Astrocyte of the cerebellum (primary cell): Measurements from ENCODE around the gene KLHL17.

Source experiments
- DNase-seq: peaks from one replicate; pipeline ENCODE4 v3.0.0-alpha.2; 2011; ENCODE audit warnings: low read depth
- H3K4me3 ChIP-seq: 2 replicates; pipeline ENCODE4 v1.5.1; 2011; ENCODE audit warnings: mild to moderate bottlenecking, low read depth, low read length, moderate library complexity
- in situ Hi-C: cut with HindIII; loops from 2 replicates; pipeline ENCODE4 v1.10.0; 2017; ENCODE audit warnings: low sequenced_read_pairs
- TF ChIP-seq, protein P1 (sequence below): IDR thresholded peaks from 2 replicates; pipeline ENCODE4 v1.5.1; 2012; ENCODE audit warnings: low read length, low read depth, moderate library complexity, mild to moderate bottlenecking; ENCODE audit errors: missing control alignments

Gene KLHL17

DNA sequence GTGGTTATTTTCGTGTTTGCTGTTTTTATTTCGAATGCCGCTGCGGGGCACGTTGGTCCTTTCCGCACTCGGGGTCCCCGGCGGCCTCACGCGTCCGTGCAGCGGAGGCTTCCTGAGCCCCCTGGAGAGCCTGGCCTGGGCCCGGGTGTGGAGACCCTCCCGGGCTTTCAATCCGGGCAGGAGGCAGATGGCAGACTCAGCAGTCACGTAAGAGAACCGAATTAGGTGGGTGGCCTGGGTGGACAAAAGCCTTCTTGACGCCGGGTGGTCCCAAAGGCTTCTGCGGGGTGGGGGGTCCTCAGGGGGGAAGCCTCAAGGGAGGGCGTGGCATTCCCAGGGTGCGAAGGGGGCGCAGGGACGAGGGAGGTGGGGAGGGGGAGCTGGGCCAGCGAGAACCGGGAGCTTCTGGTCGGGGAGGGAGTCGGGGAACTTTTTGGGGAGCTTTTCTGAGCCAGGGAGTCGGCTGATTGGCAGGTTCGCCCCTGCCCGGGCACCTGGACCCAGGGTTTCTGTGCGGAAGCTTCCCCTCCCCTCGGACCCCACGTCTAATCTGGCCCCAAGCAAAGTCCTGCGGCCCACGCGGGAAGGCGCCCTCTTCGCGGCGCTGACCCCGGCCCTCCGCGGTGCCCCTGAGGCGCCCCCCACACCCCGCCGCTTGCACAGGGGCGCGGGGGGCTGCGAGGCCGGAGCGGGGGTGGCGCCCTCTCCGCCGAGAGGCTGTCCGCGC lies 40.8 kb downstream of the KLHL17 start:
- peak overlapping the region; percentile 56 for H3K4me3 ChIP-seq
- in situ Hi-C loops: no loop called here
- DNase-seq: no peak
- TF ChIP-seq, protein P1, sequence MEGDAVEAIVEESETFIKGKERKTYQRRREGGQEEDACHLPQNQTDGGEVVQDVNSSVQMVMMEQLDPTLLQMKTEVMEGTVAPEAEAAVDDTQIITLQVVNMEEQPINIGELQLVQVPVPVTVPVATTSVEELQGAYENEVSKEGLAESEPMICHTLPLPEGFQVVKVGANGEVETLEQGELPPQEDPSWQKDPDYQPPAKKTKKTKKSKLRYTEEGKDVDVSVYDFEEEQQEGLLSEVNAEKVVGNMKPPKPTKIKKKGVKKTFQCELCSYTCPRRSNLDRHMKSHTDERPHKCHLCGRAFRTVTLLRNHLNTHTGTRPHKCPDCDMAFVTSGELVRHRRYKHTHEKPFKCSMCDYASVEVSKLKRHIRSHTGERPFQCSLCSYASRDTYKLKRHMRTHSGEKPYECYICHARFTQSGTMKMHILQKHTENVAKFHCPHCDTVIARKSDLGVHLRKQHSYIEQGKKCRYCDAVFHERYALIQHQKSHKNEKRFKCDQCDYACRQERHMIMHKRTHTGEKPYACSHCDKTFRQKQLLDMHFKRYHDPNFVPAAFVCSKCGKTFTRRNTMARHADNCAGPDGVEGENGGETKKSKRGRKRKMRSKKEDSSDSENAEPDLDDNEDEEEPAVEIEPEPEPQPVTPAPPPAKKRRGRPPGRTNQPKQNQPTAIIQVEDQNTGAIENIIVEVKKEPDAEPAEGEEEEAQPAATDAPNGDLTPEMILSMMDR: no peak

DNA sequence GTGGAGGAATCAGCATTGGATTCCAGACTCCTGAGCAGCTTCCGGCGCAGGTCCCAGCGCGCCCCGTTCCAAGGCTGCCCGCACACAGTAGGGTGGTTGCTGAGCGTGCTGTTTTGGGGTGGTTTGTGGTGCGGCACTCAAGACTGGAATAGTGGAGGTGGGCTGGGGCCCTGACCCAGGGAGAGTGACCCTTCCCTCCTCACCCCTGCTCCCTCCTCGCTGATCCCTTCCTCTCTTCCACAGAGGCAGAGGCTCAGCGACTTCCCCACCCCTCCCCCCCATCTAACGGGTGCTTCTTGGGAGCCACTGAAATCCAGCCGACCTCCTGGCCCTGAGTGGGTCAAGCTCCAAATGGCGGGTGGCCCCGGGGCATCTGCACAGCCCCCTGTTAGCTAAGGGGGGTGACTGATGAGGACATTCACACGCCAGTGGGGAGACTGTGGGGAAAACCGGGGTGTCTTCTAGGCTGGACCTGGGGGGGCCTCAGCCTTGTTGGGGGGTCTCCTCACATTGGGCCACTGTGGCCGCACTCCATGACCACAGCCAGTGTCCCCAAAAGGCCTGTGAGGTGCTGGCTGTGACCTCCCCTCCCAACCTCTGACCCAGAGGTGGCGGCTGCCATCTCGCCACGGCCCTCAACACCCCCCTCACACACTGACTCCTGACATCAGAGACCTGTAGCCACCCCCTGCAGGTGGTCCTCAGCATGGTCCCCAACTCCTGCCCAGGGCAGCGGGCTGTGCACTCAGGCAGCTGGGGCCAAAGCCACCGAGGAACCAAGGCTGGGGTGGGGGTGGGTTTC lies 43.4 kb downstream of the KLHL17 start:
- no peak for DNase-seq
- TF ChIP-seq, protein P1: no peak
- no peak overlapping the region for H3K4me3 ChIP-seq
- in situ Hi-C loops: no loop called here

DNA sequence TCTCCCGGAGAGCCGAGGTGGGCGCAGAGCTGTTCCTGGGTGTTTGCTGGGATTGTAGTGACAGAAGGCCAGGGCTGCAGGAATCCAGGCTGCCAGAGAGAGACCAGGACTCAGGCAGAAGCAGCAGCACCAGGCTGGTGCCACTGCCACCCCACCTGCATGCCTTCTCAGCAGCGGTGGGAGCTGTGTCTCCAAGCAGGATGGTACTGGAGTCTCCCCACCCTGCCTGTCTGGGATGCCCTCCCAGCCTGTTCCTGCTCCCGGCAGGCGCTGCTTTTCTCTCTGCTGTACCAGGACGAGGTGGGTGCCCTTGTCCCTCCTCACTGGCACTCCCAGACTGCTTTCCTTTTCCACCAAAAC lies 44.0 kb downstream of the KLHL17 start:
- in situ Hi-C loops: no loop called here
- no peak for DNase-seq
- TF ChIP-seq, protein P1: no peak
- no peak overlapping the region for H3K4me3 ChIP-seq

DNA sequence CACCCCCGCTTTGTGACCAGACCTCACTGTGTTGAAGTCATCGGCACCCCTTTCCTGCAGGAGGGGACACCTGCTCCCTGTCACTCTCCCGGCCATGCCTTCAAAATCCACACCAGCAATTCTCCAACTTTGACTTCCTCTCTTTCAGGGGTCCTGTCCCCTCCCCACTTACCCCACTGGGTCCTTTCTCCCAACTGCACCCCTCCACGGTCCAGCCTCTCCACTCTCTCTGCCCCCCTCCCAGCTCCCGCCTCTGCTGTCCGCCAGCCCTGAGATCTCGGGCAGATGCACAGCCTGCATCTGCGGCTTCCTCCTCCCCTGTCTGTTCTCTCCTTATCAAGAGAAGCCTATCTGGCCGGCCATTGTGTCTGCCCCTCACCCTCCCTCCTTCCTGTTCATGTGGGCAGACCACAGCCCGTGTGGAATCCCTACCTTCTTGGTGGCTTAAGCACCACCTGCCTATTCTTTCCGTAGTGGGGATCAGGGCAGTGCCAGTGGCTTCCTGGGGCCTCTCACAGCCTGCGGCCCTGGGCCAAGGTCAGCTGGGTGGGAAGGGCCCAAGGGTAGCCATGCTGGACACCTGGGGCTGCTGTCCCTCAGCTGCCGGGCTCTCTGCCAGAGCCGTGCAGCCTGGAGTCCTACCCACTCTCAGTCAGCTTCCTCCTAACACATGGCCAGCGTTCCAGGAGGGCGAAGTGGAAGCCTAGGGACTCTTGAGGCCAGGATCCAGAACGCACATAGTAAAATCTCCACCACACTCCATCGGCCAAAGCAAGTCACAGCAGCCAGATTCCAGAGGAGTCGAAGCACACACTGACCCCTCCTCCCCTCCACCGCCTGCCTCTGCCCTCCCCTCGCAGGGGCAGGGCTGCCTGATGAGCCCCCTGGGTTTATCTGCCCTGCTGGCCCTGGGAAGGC lies 44.7 kb downstream of the KLHL17 start:
- H3K4me3 ChIP-seq: no peak overlapping the region
- TF ChIP-seq, protein P1: no peak

DNA sequence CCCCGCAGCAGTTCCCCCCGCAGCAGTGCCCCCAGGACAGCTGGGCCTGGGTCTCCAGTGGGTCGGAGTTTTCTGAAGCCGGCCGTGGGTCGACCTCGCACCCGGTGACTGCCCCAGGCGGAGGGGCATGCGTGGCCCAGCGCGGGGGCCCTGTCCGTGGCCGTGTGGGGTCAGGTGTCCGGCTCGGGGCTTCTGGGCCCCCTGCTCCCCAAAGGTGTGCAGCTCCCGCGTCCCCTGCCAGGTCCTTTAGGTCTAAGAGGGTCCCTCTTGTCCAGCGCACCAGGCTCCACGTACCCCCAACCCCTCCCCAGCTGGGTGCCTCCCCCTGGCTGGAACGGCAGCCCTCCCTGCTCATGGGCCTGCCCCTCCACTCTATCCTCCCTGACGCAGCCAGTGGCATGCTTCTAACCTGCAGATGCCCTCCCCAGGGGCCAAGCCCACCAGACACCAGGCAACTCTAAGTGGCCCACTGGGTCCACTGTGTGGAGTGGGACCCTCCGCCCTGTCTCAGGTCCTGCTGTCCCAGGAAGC lies 45.5 kb downstream of the KLHL17 start:
- TF ChIP-seq, protein P1: no peak
- no peak for DNase-seq
- no peak overlapping the region for H3K4me3 ChIP-seq
- in situ Hi-C loops: no loop called here

More for the DNA sequence above, 44.7 kb downstream of the KLHL17 start:
- no peak for DNase-seq
- in situ Hi-C loops: no loop called here
